ENCODE measurements around the gene SNX18. TPM values are rescaled to one million over a fixed set of nuclear protein-coding genes. Genes with fewer than 3 reads are reported as not detected.

The SNX18 gene
- total and polyA plus RNA-seq, 2 experiments from 2014 or later: 4.7 to 33.0 TPM

DNA sequence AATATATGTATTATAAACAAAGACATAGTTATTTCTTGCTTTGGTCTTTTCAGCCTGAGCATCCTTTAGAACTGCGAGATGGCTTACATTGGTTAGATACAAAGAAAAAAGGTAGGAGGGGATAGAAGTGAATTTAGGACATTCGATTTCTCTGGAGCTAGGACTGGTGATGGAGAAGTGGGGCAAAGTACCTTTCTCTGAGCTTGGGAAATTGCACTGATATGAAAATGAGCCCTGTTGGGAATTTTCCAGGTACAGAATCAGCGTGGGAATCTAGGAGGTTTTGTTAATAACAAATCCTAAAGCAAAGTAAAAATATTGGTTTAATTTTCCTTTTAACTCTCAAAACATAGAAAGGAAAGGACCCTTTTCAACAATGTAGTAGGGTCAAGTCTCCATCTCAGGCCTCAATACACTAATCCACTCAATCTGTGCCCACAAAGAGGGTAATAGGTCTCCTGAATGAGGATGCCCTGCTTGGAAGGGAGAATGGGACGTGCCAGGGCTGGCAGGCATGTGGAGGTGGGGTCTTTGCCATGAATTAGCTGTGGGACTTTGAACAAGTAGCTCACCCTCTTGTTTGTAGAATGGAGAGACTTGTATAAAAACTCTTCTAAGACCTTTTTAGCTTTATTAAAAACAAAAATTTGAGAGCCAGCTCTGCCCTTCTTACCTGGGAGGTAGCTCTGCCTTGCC is 17.7 kb downstream of the SNX18 start:
- Histone ChIP-seq H2AFZ (no peak overlapping the region), H4K20me1 (replicated peaks; ENCODE audit: insufficient read depth) (0 out of 2 replicates have a peak, but pooled peaks cover 3% of the 10 kb centered on the region), H3K4me3 (no peak overlapping the region), H3K36me3 (ENCODE audit: insufficient read depth) (no peaks in the 10 kb centered on the region), H3K79me2 (replicated peaks; ENCODE audit: insufficient read depth) (peaks cover 96% of the 10 kb centered on the region), H3K27ac (ENCODE audit: low read depth) (no peak overlapping the region), H3K4me1 (ENCODE audit: insufficient read depth) (peaks cover 14% of the 10 kb centered on the region), H3F3A (replicated peaks; ENCODE audit: low read depth) (no peaks in the 10 kb centered on the region), H3K9me2 (ENCODE audit: insufficient read depth) (no peaks in the 10 kb centered on the region), H3K27me3 (ENCODE audit: insufficient read depth) (no peaks in the 10 kb centered on the region), H3K4me2 (no peak overlapping the region)
- DNase-seq (ENCODE audit: low spot score) (no peak), ATAC-seq (no peak)
- Mint-ChIP-seq H3K27me3 (ENCODE audit: insufficient read depth, low read depth, poor library complexity) (peaks cover 1% of the 10 kb centered on the region), H3K36me3 (ENCODE audit: low read depth) (peaks cover 6% of the 10 kb centered on the region; the same call in 2 of the 3 replicates), H3K9me3 (no peaks in the 10 kb centered on the region), H3K4me3 (no peak overlapping the region), H3K4me1 (peaks cover 17% of the 10 kb centered on the region), H3K27ac (0 out of 2 replicates have a peak overlapping the region, but pooled peaks have one; percentile 21)
- TF ChIP-seq CREB1 (CRISPR knock-in tag; IDR thresholded peaks at IDR 0.05; ENCODE audit: low read depth) (no peak), EZH2 (IDR thresholded peaks at IDR 0.05; ENCODE audit: low read depth, unreplicated experiment) (no peak), ZNF114 (CRISPR knock-in tag; IDR thresholded peaks at IDR 0.05) (no peak), ZNF331 (CRISPR knock-in tag; IDR thresholded peaks at IDR 0.05; ENCODE audit: low read depth) (no peak), JUNB (IDR thresholded peaks at IDR 0.05; ENCODE audit: unreplicated experiment) (no peak), STAT1 (IDR thresholded peaks at IDR 0.05; ENCODE audit: unreplicated experiment) (no peak), EZH2phosphoT487 (IDR thresholded peaks at IDR 0.05; ENCODE audit: unreplicated experiment) (no peak), NANOG (IDR thresholded peaks at IDR 0.05; ENCODE audit: borderline replicate concordance) (no peak), POLR2AphosphoS5 (IDR thresholded peaks at IDR 0.05; ENCODE audit: low read depth) (no peak)
- TF ChIP-seq, protein P1, sequence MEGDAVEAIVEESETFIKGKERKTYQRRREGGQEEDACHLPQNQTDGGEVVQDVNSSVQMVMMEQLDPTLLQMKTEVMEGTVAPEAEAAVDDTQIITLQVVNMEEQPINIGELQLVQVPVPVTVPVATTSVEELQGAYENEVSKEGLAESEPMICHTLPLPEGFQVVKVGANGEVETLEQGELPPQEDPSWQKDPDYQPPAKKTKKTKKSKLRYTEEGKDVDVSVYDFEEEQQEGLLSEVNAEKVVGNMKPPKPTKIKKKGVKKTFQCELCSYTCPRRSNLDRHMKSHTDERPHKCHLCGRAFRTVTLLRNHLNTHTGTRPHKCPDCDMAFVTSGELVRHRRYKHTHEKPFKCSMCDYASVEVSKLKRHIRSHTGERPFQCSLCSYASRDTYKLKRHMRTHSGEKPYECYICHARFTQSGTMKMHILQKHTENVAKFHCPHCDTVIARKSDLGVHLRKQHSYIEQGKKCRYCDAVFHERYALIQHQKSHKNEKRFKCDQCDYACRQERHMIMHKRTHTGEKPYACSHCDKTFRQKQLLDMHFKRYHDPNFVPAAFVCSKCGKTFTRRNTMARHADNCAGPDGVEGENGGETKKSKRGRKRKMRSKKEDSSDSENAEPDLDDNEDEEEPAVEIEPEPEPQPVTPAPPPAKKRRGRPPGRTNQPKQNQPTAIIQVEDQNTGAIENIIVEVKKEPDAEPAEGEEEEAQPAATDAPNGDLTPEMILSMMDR (conservative IDR thresholded peaks at IDR 0.05; ENCODE audit: low read depth in 2 of 2): no peak
- TF ChIP-seq, protein P2, sequence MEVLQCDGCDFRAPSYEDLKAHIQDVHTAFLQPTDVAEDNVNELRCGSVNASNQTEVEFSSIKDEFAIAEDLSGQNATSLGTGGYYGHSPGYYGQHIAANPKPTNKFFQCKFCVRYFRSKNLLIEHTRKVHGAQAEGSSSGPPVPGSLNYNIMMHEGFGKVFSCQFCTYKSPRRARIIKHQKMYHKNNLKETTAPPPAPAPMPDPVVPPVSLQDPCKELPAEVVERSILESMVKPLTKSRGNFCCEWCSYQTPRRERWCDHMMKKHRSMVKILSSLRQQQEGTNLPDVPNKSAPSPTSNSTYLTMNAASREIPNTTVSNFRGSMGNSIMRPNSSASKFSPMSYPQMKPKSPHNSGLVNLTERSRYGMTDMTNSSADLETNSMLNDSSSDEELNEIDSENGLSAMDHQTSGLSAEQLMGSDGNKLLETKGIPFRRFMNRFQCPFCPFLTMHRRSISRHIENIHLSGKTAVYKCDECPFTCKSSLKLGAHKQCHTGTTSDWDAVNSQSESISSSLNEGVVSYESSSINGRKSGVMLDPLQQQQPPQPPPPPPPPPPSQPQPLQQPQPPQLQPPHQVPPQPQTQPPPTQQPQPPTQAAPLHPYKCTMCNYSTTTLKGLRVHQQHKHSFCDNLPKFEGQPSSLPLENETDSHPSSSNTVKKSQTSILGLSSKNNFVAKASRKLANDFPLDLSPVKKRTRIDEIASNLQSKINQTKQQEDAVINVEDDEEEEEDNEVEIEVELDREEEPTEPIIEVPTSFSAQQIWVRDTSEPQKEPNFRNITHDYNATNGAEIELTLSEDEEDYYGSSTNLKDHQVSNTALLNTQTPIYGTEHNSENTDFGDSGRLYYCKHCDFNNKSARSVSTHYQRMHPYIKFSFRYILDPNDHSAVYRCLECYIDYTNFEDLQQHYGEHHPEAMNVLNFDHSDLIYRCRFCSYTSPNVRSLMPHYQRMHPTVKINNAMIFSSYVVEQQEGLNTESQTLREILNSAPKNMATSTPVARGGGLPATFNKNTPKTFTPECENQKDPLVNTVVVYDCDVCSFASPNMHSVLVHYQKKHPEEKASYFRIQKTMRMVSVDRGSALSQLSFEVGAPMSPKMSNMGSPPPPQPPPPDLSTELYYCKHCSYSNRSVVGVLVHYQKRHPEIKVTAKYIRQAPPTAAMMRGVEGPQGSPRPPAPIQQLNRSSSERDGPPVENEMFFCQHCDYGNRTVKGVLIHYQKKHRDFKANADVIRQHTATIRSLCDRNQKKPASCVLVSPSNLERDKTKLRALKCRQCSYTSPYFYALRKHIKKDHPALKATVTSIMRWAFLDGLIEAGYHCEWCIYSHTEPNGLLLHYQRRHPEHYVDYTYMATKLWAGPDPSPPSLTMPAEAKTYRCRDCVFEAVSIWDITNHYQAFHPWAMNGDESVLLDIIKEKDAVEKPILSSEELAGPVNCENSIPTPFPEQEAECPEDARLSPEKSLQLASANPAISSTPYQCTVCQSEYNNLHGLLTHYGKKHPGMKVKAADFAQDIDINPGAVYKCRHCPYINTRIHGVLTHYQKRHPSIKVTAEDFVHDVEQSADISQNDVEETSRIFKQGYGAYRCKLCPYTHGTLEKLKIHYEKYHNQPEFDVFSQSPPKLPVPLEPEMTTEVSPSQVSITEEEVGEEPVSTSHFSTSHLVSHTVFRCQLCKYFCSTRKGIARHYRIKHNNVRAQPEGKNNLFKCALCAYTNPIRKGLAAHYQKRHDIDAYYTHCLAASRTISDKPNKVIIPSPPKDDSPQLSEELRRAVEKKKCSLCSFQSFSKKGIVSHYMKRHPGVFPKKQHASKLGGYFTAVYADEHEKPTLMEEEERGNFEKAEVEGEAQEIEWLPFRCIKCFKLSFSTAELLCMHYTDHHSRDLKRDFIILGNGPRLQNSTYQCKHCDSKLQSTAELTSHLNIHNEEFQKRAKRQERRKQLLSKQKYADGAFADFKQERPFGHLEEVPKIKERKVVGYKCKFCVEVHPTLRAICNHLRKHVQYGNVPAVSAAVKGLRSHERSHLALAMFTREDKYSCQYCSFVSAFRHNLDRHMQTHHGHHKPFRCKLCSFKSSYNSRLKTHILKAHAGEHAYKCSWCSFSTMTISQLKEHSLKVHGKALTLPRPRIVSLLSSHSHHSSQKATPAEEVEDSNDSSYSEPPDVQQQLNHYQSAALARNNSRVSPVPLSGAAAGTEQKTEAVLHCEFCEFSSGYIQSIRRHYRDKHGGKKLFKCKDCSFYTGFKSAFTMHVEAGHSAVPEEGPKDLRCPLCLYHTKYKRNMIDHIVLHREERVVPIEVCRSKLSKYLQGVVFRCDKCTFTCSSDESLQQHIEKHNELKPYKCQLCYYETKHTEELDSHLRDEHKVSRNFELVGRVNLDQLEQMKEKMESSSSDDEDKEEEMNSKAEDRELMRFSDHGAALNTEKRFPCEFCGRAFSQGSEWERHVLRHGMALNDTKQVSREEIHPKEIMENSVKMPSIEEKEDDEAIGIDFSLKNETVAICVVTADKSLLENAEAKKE (CRISPR knock-in tag; IDR thresholded peaks at IDR 0.05): no peak
- TF ChIP-seq, protein P3, sequence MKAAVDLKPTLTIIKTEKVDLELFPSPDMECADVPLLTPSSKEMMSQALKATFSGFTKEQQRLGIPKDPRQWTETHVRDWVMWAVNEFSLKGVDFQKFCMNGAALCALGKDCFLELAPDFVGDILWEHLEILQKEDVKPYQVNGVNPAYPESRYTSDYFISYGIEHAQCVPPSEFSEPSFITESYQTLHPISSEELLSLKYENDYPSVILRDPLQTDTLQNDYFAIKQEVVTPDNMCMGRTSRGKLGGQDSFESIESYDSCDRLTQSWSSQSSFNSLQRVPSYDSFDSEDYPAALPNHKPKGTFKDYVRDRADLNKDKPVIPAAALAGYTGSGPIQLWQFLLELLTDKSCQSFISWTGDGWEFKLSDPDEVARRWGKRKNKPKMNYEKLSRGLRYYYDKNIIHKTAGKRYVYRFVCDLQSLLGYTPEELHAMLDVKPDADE (IDR thresholded peaks at IDR 0.05): no peak
- TF ChIP-seq, protein P4, sequence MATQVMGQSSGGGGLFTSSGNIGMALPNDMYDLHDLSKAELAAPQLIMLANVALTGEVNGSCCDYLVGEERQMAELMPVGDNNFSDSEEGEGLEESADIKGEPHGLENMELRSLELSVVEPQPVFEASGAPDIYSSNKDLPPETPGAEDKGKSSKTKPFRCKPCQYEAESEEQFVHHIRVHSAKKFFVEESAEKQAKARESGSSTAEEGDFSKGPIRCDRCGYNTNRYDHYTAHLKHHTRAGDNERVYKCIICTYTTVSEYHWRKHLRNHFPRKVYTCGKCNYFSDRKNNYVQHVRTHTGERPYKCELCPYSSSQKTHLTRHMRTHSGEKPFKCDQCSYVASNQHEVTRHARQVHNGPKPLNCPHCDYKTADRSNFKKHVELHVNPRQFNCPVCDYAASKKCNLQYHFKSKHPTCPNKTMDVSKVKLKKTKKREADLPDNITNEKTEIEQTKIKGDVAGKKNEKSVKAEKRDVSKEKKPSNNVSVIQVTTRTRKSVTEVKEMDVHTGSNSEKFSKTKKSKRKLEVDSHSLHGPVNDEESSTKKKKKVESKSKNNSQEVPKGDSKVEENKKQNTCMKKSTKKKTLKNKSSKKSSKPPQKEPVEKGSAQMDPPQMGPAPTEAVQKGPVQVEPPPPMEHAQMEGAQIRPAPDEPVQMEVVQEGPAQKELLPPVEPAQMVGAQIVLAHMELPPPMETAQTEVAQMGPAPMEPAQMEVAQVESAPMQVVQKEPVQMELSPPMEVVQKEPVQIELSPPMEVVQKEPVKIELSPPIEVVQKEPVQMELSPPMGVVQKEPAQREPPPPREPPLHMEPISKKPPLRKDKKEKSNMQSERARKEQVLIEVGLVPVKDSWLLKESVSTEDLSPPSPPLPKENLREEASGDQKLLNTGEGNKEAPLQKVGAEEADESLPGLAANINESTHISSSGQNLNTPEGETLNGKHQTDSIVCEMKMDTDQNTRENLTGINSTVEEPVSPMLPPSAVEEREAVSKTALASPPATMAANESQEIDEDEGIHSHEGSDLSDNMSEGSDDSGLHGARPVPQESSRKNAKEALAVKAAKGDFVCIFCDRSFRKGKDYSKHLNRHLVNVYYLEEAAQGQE (IDR thresholded peaks at IDR 0.05; ENCODE audit: unreplicated experiment): no peak

Measured in GM23338 (cell line).